DMS114 treated with DMSO at 0.1 percent for 48 hours (cell line): ENCODE results near the gene SNCAIP.

Experiments
- DNase-seq: peaks from one replicate; lab custom pipeline; 2025; ENCODE audit not compliant: unreplicated experiment; lab: John Stamatoyannopoulos, UW

SNCAIP gene

GRCh38 chr5:122311961-122312590 lies at the start of gene SNCAIP:
Gene SNCAIP (plus strand): TSS chr5:122312237. CDS start chr5:122391135, 78,898 bp downstream.
- peak; percentile 5 for DNase-seq

- no peak for DNase-seq
Measured at GRCh38 chr5:122263352-122264030, 48.5 kb upstream of the SNCAIP start.

GRCh38 chr5:122264610-122265009 lies 47.4 kb upstream of the SNCAIP start:
- DNase-seq: no peak

- no peak for DNase-seq
Measured at GRCh38 chr5:122267185-122267584, 44.9 kb upstream of the SNCAIP start.

GRCh38 chr5:122273696-122274095 lies 38.3 kb upstream of the SNCAIP start:
- DNase-seq: no peak

- no peak for DNase-seq
Measured at GRCh38 chr5:122283592-122283991, 28.4 kb upstream of the SNCAIP start.

- no peak for DNase-seq
Measured at GRCh38 chr5:122286541-122286940, 25.5 kb upstream of the SNCAIP start.

- DNase-seq: no peak
Measured at GRCh38 chr5:122287101-122287500, 24.9 kb upstream of the SNCAIP start.

GRCh38 chr5:122291000-122291901 lies 20.8 kb upstream of the SNCAIP start:
- no peak for DNase-seq

- no peak for DNase-seq
Measured at GRCh38 chr5:122292332-122292731, 19.7 kb upstream of the SNCAIP start.

GRCh38 chr5:122295138-122295537 lies 16.9 kb upstream of the SNCAIP start:
- DNase-seq: no peak

- DNase-seq: no peak
Measured at GRCh38 chr5:122296871-122297270, 15.2 kb upstream of the SNCAIP start.

GRCh38 chr5:122297587-122298298 lies 14.3 kb upstream of the SNCAIP start:
- no peak for DNase-seq

GRCh38 chr5:122300374-122300773 lies 11.7 kb upstream of the SNCAIP start:
- no peak for DNase-seq

GRCh38 chr5:122301016-122301415 lies 11.0 kb upstream of the SNCAIP start:
- no peak for DNase-seq

GRCh38 chr5:122304471-122305215 lies 7.4 kb upstream of the SNCAIP start:
- DNase-seq: no peak

- no peak for DNase-seq
Measured at GRCh38 chr5:122306461-122306860, 5.6 kb upstream of the SNCAIP start.

GRCh38 chr5:122310889-122311288 lies 1.1 kb upstream of the SNCAIP start:
- no peak for DNase-seq

- DNase-seq: no peak
Measured at GRCh38 chr5:122311497-122311960, 508 bp upstream of the SNCAIP start.
